Effector memory CD8-positive, alpha-beta T cell (primary cell): ENCODE results near the gene MAP4K5.
"Not testable (repeated sequence)": the region's sequence is repeated elsewhere in the genome, so short reads cannot be mapped to it uniquely, and the experiment has no call there.

Experiments used
- ATAC-seq: fragments of 150-1000 bp; cut with Tn5 transposase; replicated peaks from 2 replicates; pipeline ENCODE4 v1.10.0; 2021; ENCODE audit warnings: mild to moderate bottlenecking, moderate library complexity
- DNase-seq, 3 experiments: peaks; one replicate each; pipeline ENCODE4 v3.0.0; 2021
- H3K27ac Mint-ChIP-seq, 2 donors: one replicate each; pipeline ENCODE4 v1.8.0; 2022; ENCODE audit warnings: mild to moderate bottlenecking in 2 of 2, mixed read lengths in 2 of 2, moderate library complexity in 2 of 2
- H3K27me3 Mint-ChIP-seq, 2 donors: one replicate each; pipeline ENCODE4 v1.8.0; 2022; ENCODE audit warnings: mixed read lengths in 2 of 2
- H3K36me3 Mint-ChIP-seq: one replicate; pipeline ENCODE4 v1.8.0; 2022; ENCODE audit warnings: mild to moderate bottlenecking, moderate library complexity, mixed read lengths; ENCODE audit not compliant: insufficient read depth
- H3K4me1 Mint-ChIP-seq, 2 donors: one replicate each; pipeline ENCODE4 v1.8.0; 2022; ENCODE audit warnings: low read depth in 2 of 2, mixed read lengths in 2 of 2
- H3K4me3 Mint-ChIP-seq, 2 donors: one replicate each; pipeline ENCODE4 v1.8.0; 2022; ENCODE audit warnings: mild to moderate bottlenecking in 2 of 2, mixed read lengths in 2 of 2, moderate library complexity in 2 of 2
- H3K9me3 Mint-ChIP-seq, 2 donors: one replicate each; pipeline ENCODE4 v1.8.0; 2022; ENCODE audit warnings: mixed read lengths in 2 of 2
- total RNA-seq, 9 experiments: gene quantifications; one replicate each; lab custom pipeline; 2026; lab: John Stamatoyannopoulos, UW

MAP4K5 gene
- total RNA-seq: 60.2 to 107 (median 75.7) reads per million in 9 experiments

DNA sequence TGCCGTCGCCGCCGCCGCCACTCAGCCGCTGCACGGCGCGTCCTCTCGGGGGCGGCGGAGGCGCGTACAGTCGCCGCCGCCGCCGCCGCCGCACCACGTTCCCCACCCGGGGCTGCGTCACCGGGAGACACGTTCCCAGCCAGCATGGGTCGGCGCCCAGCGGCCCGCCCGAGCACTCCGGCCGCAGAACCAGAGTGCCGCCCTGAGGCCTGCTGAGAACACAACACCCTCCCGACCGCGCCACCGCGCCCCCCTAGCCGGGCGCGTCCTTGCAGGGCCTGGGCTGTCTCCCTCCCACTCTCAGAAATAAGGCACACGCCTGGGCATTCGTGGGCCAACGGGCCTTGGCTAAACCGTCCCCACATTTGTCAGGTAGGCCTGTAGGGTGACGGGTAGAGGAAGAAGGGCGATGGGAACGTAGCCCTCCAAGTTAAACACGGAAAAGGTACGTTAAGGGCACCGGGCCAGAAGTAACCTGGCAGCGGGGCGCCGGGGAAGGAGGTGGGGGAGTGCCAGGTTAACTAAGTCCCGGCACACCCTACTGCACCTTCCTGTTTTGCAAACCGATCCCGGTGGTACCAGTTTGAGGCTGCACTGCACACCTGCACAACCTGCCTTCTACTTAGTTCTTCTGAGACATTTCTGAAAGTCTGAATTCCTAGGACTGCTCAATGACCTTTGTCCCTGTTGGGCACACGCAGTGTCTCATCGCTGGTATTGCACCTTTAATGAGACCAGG is at the start of gene MAP4K5:
Gene MAP4K5 (minus strand): TSS at position 68 of the 739 bp plus-strand sequence. CDS start 520 bp downstream, outside the sequence.
- Mint-ChIP-seq H3K9me3 (no peaks in the 10 kb centered on the region), H3K4me3 (peak within 1 kb of the TSS; percentile 89 to 90), H3K36me3 (peaks cover 7% of the 10 kb centered on the region), H3K4me1 (peaks cover 26 to 44% of the 10 kb centered on the region in 2 donors), H3K27ac (peak within 1 kb of the TSS; percentile 80 to 87), H3K27me3 (no peaks in the 10 kb centered on the region)
- DNase-seq (peak; percentile 84 to 87 (median 84)), ATAC-seq (peak; percentile 92)

DNA sequence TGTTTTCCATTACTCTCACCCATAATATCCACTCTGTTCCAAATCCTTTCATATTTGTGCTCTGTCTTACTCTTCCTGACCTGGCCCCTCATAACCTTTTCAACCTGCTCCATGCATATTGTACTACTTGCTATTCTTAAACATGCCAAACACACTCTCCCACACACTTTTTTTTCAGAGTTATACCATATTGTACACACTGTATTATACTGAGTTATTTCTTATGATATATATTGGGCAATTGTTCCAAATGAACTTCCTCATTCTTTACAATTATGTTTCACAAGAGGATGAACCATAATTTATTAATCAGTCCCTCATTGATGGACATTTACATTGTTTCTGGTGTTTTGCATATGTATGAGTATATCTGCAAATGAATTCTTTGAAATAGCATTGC is 46.1 kb upstream of the MAP4K5 start:
- Mint-ChIP-seq H3K27ac (no peak overlapping the region), H3K9me3 (no peaks in the 10 kb centered on the region), H3K36me3 (no peaks in the 10 kb centered on the region), H3K4me1 (no peaks in the 10 kb centered on the region), H3K4me3 (no peak overlapping the region), H3K27me3 (peaks cover 0 to 10% of the 10 kb centered on the region in 2 donors)
- no peak for ATAC-seq
- DNase-seq: no peak

DNA sequence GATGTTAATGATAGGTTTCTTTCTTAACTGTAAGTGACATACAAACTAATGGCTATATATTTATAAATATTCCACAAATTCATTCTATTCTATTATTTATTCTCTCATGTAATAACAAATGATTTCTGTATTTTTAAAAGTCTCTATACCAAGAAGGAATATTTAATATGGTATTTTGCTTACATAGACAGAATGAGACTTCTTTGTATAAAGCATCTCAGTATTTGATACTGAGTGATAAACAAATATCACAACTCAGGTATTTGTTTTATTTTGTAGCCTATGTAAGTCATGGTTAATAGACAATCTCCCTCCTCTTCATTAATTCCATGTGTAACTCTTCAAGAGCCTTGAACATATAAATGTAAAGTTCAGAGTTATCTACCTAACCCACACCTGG is 45.6 kb upstream of the MAP4K5 start:
- Mint-ChIP-seq H3K4me1 (no peaks in the 10 kb centered on the region), H3K4me3 (no peak overlapping the region), H3K27ac (no peak overlapping the region), H3K36me3 (no peaks in the 10 kb centered on the region), H3K27me3 (peaks cover 0 to 6% of the 10 kb centered on the region in 2 donors), H3K9me3 (no peaks in the 10 kb centered on the region)
- DNase-seq: no peak
- ATAC-seq: no peak

GRCh38 chr14:50575769-50576168 is 43.4 kb upstream of the MAP4K5 start:
- Mint-ChIP-seq H3K4me3 (no peak overlapping the region), H3K9me3 (peaks cover 1 to 2% of the 10 kb centered on the region in 2 donors), H3K27me3 (peaks cover 0 to 6% of the 10 kb centered on the region in 2 donors), H3K36me3 (peaks cover 2% of the 10 kb centered on the region), H3K27ac (no peak overlapping the region), H3K4me1 (no peaks in the 10 kb centered on the region)
- DNase-seq: no peak
- no peak for ATAC-seq

DNA sequence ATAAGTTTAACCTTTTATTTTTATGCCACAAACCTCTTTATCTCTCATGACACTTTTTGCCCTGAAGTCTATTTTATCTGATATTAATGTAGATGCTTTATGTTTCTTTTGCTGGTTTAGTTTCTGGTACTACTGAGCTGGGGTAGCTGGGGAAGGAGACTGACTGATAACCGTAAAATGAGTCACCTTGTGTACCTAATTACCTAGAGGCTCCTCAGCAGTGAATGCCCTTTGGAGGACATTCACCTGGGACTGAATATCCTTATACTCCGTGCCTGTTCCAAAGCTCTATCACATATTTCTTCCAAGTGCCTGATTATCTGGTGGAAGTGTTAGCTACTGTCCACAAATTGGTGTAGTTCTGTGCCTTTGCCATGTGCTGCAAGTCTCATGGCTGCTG is 41.5 kb upstream of the MAP4K5 start:
- Mint-ChIP-seq H3K27me3 (peaks cover 0 to 6% of the 10 kb centered on the region in 2 donors), H3K4me1 (no peaks in the 10 kb centered on the region), H3K4me3 (no peak overlapping the region), H3K36me3 (peaks cover 2% of the 10 kb centered on the region), H3K27ac (no peak overlapping the region), H3K9me3 (peaks cover 8 to 13% of the 10 kb centered on the region in 2 donors)
- ATAC-seq (no peak), DNase-seq (no peak)

GRCh38 chr14:50569714-50570274 is 37.4 kb upstream of the MAP4K5 start:
- Mint-ChIP-seq H3K27me3 (no peaks in the 10 kb centered on the region), H3K36me3 (peaks cover 2% of the 10 kb centered on the region), H3K4me1 (no peaks in the 10 kb centered on the region), H3K9me3 (peaks cover 8 to 13% of the 10 kb centered on the region in 2 donors), H3K27ac (no peak overlapping the region), H3K4me3 (no peak overlapping the region)
- no peak for DNase-seq
- ATAC-seq: no peak

GRCh38 chr14:50562841-50563240 is 30.5 kb upstream of the MAP4K5 start:
- Mint-ChIP-seq H3K36me3 (no peaks in the 10 kb centered on the region), H3K27me3 (peaks cover 25 to 27% of the 10 kb centered on the region in 2 donors), H3K4me3 (no peak overlapping the region), H3K9me3 (no peaks in the 10 kb centered on the region), H3K4me1 (peaks cover 9 to 10% of the 10 kb centered on the region in 2 donors), H3K27ac (no peak overlapping the region)
- ATAC-seq: no peak
- no peak for DNase-seq

DNA sequence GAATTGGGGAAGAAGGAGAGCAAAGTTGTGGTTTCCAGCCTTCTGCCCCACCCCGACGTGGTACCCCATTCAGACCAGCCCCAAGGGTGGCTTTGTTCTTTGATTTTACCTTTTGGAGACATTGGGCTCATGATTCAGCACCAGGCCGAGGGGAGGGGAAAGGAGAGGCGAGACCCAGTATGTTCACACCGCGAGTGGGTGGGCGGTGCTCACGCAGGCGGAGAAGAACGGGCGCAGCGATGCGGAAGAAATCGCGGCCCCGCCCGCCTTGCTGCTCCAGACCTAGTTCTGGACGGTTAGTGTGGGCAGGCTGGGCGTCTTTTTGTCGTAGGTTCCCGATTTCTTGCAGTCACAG is 28.5 kb upstream of the MAP4K5 start:
- H3K27ac Mint-ChIP-seq: no peak overlapping the region
- ATAC-seq: peak; percentile 64
- H3K36me3 Mint-ChIP-seq: no peaks in the 10 kb centered on the region
- DNase-seq: peak; percentile 17 to 23 (median 19)
- H3K27me3 Mint-ChIP-seq: peaks cover 38 to 44% of the 10 kb centered on the region in 2 donors
- H3K4me3 Mint-ChIP-seq: peak overlapping the region; percentile 75 to 83
- H3K4me1 Mint-ChIP-seq: peaks cover 9 to 10% of the 10 kb centered on the region in 2 donors
- no peaks in the 10 kb centered on the region for H3K9me3 Mint-ChIP-seq

- Mint-ChIP-seq H3K4me3 (peak within 1 kb of the TSS; percentile 75 to 83), H3K27ac (no peak within 1 kb of the TSS), H3K4me1 (peaks cover 9 to 10% of the 10 kb centered on the region in 2 donors), H3K27me3 (peaks cover 43 to 50% of the 10 kb centered on the region in 2 donors), H3K36me3 (no peaks in the 10 kb centered on the region), H3K9me3 (no peaks in the 10 kb centered on the region)
- peak; percentile 14 to 25 (median 16) for DNase-seq
- peak; percentile 74 for ATAC-seq
Observed at GRCh38 chr14:50559990-50560930, 27.9 kb upstream of the MAP4K5 start, which contains the start of gene ATL1. TSS of gene ATL1 (plus strand) at chr14:50560145. CDS start at chr14:50560266, 121 bp downstream.

GRCh38 chr14:50552796-50553195 is 20.4 kb upstream of the MAP4K5 start:
- H3K4me1 Mint-ChIP-seq, H3K9me3 Mint-ChIP-seq, H3K27ac Mint-ChIP-seq, ATAC-seq, DNase-seq, H3K36me3 Mint-ChIP-seq, H3K4me3 Mint-ChIP-seq: not testable (repeated sequence)
- peaks cover 61 to 85% of the 10 kb centered on the region in 2 donors for H3K27me3 Mint-ChIP-seq

GRCh38 chr14:50551877-50552276 is 19.5 kb upstream of the MAP4K5 start:
- Mint-ChIP-seq H3K27me3 (peaks cover 52 to 76% of the 10 kb centered on the region in 2 donors), H3K4me1 (no peaks in the 10 kb centered on the region), H3K36me3 (no peaks in the 10 kb centered on the region), H3K9me3 (no peaks in the 10 kb centered on the region), H3K27ac (no peak overlapping the region), H3K4me3 (no peak overlapping the region)
- no peak for ATAC-seq
- no peak for DNase-seq

- no peaks in the 10 kb centered on the region for H3K36me3 Mint-ChIP-seq
- H3K27ac Mint-ChIP-seq: no peak overlapping the region
- no peak for DNase-seq
- H3K9me3 Mint-ChIP-seq: no peaks in the 10 kb centered on the region
- ATAC-seq: no peak
- H3K27me3 Mint-ChIP-seq: peaks cover 50 to 61% of the 10 kb centered on the region in 2 donors
- H3K4me3 Mint-ChIP-seq: no peak overlapping the region
- H3K4me1 Mint-ChIP-seq: no peaks in the 10 kb centered on the region
Observed at GRCh38 chr14:50550294-50550693, 17.9 kb upstream of the MAP4K5 start.

DNA sequence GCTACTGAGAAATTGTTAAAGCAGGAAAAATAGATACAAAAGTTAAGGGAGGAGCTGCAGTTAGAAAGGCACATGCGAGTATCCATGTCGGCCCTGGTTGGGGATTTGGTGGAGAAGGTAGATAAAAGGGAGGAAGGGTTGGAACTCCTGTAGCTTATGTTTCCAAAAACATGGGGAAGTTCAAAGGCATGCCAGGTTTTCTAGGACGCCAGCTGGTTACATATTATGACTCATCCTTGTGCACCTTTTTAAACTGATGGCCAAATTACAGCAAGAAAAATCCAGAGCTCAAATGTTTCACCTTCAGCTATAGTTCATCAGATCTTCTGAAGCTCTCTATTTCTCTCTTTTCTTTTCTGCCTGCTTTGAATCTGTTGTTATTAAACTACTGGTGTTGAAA is 13.2 kb upstream of the MAP4K5 start:
- no peaks in the 10 kb centered on the region for H3K9me3 Mint-ChIP-seq
- ATAC-seq: no peak
- H3K4me1 Mint-ChIP-seq: peaks cover 2 to 15% of the 10 kb centered on the region in 2 donors
- no peak overlapping the region for H3K4me3 Mint-ChIP-seq
- no peak overlapping the region for H3K27ac Mint-ChIP-seq
- H3K36me3 Mint-ChIP-seq: no peaks in the 10 kb centered on the region
- no peak for DNase-seq
- peaks cover 10 to 15% of the 10 kb centered on the region in 2 donors for H3K27me3 Mint-ChIP-seq
